T1000 (cell line): Measurements from ENCODE around the gene VWC2L.

Experiments used
- DNase-seq: peaks from one replicate; lab custom pipeline; 2025; ENCODE audit warnings: mixed read lengths; lab: John Stamatoyannopoulos, UW

Gene VWC2L

GRCh38 chr2:214410918-214411554 is at the start of gene VWC2L:
Gene VWC2L, plus strand, starts transcription at chr2:214411054. Its CDS starts 3,140 bp downstream, at chr2:214414194.
- DNase-seq = peak; percentile 28

- no peak for DNase-seq
Measured at GRCh38 chr2:214361116-214361515, 49.7 kb upstream of the VWC2L start.

DNA sequence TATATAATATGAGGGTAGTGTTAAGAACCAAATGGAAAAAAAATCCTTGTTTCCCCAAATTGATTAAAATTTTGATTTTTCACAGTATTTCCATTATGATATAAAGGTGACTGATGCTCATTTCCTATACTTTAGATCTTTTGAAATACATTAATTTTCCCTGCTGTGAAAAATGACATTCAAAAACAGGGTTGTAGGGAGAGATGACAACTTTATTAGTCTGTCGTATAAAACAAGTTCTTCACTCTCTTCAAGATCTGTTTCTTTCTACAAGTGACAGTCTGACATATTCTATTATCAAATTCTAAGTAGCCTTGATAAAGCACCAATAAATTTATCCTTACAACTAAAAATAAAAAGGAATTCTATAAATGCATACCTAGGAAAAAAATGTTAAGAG is 45.3 kb upstream of the VWC2L start:
- no peak for DNase-seq

GRCh38 chr2:214367171-214367570 is 43.7 kb upstream of the VWC2L start:
- no peak for DNase-seq

- no peak for DNase-seq
Measured at GRCh38 chr2:214376618-214377285, 34.1 kb upstream of the VWC2L start.

DNA sequence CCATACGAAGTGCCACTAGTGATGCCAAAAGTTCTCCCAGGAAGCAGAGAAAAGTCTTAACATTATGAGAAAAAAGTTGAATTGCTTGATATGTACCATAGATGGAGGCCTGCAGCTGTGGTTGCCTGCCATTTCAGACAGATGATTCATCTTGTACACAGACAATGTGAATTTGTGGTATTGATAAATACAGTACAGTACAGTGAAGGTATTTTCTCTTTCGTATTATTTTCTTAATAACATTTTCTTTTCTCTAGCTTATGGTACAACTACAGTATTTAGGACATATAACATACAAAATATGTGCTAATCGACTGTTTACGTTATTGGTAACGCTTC is 33.6 kb upstream of the VWC2L start:
- no peak for DNase-seq

DNA sequence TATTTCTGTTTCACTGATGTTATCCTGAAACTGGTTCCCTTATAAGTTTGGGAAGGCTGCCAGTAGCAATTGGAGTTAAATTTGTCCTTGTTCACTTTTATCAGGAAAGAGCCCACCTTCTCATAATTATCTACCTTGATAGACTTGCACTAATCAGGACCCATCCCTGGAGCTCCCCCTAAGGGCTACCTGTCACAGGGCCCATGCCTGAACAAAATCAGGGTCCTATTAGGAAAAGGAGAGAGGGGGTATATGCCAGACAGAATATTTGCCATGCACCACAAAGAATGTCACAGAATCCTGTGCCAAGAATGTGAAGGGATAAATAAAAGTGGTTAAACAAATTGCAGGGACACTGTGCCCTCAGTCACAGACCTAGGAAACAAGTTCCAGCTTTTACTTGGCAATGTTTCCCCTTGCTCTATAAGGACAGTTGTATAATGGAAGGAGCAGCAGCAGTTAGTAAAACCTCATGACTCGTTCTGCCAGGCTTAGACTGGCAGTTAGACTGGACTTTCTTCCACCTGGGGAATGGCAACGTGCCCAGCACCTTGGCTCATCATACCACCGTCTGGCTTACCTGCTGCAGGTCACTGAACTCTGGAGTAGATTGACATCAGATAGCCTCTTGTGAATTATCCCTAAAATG is 32.3 kb upstream of the VWC2L start:
- no peak for DNase-seq

DNA sequence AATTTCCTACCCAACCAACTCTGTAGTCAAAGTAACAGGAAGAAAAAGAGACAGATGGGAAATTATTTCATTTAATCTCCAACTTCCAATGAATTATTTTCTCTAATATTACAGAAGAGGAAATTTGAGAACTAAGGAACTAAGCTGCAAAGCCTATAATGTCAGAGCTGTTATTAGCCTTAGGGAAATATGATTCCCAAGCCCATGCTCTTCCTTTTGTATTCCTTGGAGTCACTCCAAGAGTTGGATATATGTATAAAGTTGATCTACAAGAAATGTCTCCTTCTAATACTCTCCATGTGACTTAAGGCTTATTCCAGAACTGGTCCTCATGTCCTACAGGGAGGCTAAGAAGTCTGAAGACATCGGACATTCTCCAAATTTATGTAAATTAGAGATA is 31.6 kb upstream of the VWC2L start:
- no peak for DNase-seq

DNA sequence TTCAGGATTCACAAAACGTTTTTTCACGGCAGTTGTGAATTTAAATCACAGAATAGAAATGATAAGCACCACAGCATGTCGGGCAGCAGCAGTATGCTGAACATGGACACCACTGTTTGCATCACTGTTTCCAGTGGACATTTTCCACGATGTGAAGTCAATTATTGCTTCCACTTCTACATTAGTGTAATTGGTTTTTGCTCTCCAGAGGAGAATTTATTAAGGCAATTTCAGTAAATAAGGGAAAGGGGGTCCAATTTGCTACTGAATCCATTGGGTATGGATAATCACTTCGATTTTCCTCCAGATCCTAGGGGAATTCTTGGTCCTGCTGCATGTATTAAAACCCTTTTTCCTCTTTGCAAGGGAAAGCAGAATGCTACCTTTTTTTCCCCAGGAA is 30.2 kb upstream of the VWC2L start:
- no peak for DNase-seq

GRCh38 chr2:214382229-214382628 is 28.6 kb upstream of the VWC2L start:
- no peak for DNase-seq

- DNase-seq = no peak
Measured at GRCh38 chr2:214386720-214387119, 24.1 kb upstream of the VWC2L start.

GRCh38 chr2:214389334-214389733 is 21.5 kb upstream of the VWC2L start:
- no peak for DNase-seq

DNA sequence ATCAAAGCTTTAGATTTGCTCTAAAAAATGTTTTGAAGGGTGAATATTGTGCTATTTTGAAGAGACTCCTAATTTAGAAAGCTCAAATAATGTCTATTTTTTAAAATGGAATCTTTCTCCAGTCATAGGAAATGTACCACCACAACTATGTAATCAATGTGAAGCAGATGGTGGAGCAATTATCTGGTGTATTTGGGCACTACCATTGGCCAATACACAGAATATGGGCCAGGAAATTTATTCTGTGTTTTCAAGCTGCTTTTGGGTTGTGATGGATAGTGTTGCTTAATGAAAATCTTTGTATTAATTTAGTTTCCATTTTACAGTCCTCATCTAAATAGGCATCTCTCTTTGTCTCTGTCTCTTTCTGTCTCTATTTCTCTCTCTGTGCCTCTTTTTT is 17.1 kb upstream of the VWC2L start:
- no peak for DNase-seq

GRCh38 chr2:214395040-214395439 is 15.8 kb upstream of the VWC2L start:
- no peak for DNase-seq

GRCh38 chr2:214401580-214401979 is 9.3 kb upstream of the VWC2L start:
- no peak for DNase-seq

DNA sequence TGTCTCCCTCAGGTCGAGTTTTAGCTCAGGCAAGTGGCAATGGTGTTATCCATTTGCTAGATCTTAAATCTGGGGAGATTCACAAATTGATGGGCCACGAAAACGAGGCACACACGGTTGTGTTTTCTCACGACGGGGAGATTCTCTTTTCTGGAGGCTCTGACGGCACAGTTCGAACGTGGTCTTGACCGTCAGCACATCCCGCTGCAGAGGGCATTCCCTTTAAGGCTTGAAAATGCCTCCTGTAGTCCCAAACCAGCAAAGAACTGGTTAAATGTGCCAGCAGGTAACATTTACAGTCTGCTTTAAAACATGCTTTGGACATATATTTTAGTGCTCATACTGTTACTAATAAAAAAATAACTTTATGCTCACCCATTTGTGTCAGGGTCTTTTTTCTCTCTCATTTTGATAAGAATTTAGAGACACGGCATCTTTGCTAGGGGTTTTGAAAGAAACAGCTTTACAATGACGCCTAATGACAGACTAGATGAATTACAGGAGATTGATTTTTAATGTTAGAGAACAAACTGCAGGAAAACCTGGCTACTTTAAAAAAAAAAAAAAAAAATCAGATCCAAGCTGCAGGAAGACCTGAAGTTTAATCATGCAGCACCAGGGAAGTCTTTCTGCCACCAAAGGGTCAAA is 602 bp upstream of the VWC2L start:
- no peak for DNase-seq

- DNase-seq = no peak
Measured at GRCh38 chr2:214412679-214413078, 1.8 kb downstream of the VWC2L start.

DNA sequence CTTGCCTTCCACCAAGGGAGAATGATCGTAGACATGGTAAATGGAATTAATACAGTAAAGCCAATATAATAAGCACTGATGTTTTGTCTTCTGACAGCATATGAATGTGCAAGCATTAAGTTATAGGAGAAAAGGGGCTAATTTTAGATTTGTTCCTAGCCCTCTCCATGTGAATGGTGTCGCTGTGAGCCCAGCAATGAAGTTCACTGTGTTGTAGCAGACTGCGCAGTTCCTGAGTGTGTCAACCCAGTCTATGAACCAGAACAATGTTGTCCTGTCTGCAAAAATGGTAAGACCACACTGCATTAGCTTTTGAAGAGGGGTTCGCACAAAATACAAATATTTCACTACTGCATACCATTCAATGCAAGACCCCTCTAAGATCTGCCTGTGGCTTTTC is 25.6 kb downstream of the VWC2L start:
- DNase-seq = no peak

GRCh38 chr2:214450118-214450894 is 39.5 kb downstream of the VWC2L start:
- DNase-seq = no peak

DNA sequence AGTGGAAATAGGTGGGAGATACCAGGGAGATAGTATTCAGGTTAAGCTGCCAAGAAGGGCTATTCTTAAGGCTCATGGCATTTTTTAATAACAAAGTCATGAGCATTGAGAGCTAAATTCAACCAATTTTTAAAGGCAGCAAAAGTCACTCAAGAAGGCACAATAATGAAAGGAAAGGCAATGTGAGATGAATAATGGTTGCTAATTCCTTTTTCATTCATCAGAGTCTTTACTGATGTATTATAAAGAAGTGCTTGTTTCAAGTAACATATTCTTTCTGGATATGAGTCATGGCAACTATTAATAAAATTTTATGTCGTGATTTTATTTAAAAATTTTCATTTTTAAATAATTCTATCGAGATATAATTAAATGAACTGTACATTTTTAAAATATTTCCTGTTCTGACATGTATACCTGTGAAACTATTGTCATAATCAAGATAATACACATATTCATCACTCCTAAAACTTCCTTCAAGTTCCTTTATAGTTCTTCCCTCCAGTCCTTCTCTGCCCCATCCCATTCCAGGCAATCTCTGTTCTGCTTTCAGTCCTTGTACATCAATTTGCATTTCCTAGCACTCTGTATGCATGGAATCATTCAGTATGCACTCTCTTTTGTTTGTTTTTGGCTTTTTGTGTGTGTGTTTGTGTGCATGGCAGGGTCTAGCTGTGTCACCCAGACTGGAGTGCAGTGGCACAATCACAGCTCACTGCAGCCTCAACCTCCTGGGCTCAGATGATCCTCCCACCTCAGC is 40.8 kb downstream of the VWC2L start:
- DNase-seq = no peak

DNA sequence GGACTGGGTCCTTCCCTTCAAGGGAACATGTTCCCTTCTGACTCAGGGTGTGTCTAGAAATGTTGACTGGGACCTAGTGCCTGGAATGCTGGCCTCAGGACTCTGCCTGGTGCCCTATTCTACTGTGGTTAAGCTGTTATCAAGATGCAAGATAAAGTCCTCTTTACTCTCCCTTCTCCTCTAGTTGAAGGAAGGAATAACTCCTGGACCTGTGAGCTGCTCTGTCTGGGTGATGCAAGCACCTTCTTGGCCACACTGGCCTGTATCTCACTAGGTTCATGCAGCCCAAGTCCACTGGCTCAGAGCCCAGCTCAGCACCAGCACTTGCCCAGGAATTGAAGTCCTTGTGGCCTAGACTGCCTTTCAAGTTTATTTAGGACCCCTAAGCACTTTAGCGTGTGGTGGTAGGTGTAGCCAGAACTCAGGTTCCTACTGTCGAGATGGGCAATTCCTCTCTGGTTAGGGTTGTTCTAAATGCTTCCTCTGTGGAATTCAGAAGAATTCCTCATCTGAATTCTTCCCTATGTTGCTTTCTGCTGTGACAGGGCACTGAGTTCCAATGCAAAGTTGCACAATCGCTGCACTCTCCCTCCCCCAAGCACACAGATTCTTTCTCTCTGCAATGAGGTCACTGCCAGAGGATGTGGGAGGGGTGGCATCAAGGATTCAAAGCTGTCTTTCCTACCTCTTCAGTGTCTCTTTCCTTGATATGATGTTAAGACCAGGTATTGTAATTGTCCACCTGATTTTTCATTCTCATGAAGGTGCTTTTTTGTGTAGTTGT is 54.7 kb downstream of the VWC2L start:
- DNase-seq = no peak
